BLaER1 (cell line): ENCODE results near the gene GPS1.

ENCODE experiments used
- H3K27ac ChIP-seq: shearing (Covaris generic); formaldehyde crosslinking; 2 replicates; pipeline ENCODE4 v1.8.1; 2022
- H3K27me3 ChIP-seq: shearing (Covaris generic); formaldehyde crosslinking; 2 replicates; pipeline ENCODE4 v1.8.1; 2022
- H3K36me3 ChIP-seq: shearing (Covaris generic); formaldehyde crosslinking; 2 replicates; pipeline ENCODE4 v1.8.1; 2022
- H3K4me1 ChIP-seq: shearing (Covaris generic); formaldehyde crosslinking; 2 replicates; pipeline ENCODE4 v1.8.1; 2022
- H3K4me2 ChIP-seq: shearing (Covaris generic); formaldehyde crosslinking; 2 replicates; pipeline ENCODE4 v1.8.1; 2022
- H3K4me3 ChIP-seq: shearing (Covaris generic); formaldehyde crosslinking; 2 replicates; pipeline ENCODE4 v1.8.1; 2022
- H3K9ac ChIP-seq: shearing (Covaris generic); formaldehyde crosslinking; 2 replicates; pipeline ENCODE4 v1.8.1; 2022
- H3K9me3 ChIP-seq: shearing (Covaris generic); formaldehyde crosslinking; 2 replicates; pipeline ENCODE4 v1.8.1; 2022
- H4K20me1 ChIP-seq: shearing (Covaris generic); formaldehyde crosslinking; 2 replicates; pipeline ENCODE4 v1.8.1; 2022
- Cebpa-rat ChIP-seq: shearing (Covaris generic); IDR thresholded peaks from 2 replicates; pipeline ENCODE4 v1.8.1; 2022

The GPS1 gene

DNA sequence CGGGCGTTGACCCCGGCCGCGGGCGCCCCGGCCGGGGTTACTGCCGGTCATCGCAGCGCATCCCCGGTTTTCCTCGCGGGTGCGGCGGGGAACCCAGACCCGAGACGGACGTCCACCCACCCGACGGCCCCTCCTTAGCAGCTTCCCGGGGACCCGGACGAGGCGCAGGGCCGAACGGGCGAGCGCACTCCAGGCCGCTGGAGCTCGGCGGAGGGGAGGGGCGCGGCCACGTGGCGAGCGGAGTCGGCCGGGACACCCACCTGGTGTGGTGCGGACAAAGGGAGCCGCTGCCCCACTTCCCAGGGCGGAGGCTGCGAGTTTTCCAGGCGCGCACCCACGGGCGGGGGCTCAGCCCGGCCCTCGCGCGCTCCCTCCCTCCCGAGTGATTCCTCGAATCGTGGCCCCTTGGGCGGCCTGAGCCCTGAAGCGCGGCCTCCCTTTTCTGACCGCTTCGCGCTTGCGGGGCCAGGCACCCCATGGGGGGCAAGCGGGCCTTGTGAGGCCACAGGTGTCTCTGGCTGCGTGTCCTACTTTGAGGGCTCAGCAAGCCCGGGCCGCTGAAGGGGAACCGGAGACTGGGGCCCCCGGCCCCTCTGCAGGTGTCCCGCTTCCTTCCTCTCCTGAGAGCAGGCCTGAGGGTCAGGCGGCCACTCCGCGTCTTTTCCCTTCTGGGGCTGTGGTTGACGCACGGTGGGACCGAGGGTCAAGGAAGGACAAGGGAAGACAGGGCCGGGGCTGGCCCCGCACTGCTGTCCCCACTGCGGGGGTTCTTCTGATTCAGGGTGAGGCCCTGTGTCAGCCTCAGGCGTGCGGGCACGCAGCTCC, 47.5 kb downstream of the GPS1 start:
- Histone ChIP-seq H3K9me3 (no peaks in the 10 kb centered on the region), H3K9ac (peak overlapping the region; percentile 95), H3K4me1 (peaks cover 62% of the 10 kb centered on the region), H3K27ac (peak overlapping the region; percentile 99), H3K4me3 (peak overlapping the region; percentile 95), H3K4me2 (peak overlapping the region; percentile 98), H3K27me3 (no peaks in the 10 kb centered on the region), H3K36me3 (peaks cover 26% of the 10 kb centered on the region), H4K20me1 (peaks cover 32% of the 10 kb centered on the region)
- no peak for TF ChIP-seq Cebpa-rat

DNA sequence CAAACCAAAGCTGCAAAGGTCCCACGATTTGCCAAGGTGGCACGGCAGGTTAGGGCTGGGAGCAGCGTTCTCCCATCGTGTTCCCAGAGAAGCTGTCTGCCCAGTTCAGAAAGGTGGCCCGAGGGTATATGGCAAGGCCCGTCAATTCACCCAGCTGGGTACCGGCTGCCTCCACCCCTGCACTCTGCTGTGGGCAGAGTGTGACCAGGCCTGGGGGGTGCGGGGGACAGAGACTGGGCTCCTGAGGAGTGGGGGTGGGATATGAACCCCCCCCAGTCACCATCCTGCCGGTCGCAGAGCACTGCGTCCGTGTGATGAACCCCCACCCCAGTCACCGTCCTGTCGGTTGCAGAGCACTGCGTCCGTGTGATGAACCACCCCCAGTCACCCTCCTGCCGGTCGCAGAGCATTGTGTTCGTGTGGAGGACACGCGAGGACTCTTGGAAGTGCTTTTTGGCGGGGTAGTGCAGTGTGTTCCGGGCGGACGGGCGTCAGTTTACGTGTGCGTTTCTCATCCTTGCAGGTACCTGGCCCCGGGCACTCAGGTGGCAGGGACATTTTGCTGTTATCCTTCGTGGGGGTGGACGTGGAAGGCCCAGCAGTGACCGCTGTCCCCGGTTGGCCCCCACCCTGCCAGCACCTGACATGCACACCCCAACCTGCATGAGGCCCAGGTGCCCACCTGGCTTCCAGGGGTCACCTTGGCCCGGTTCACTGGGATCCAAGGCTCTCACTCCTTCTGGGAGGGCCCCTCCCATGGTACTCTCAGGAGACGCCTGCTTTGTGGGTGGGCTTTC, 49.0 kb downstream of the GPS1 start:
- H3K27ac ChIP-seq, result peak overlapping the region; percentile 99
- H3K4me3 ChIP-seq, result peak overlapping the region; percentile 95; the same call in 1 of the 2 replicates
- H3K9ac ChIP-seq, result peak overlapping the region; percentile 95
- peak overlapping the region; percentile 98 for H3K4me2 ChIP-seq
- peaks cover 19% of the 10 kb centered on the region for H4K20me1 ChIP-seq
- H3K36me3 ChIP-seq, result peaks cover 11% of the 10 kb centered on the region
- no peaks in the 10 kb centered on the region for H3K9me3 ChIP-seq
- no peak for TF ChIP-seq Cebpa-rat
- no peaks in the 10 kb centered on the region for H3K27me3 ChIP-seq
- H3K4me1 ChIP-seq, result peaks cover 72% of the 10 kb centered on the region

DNA sequence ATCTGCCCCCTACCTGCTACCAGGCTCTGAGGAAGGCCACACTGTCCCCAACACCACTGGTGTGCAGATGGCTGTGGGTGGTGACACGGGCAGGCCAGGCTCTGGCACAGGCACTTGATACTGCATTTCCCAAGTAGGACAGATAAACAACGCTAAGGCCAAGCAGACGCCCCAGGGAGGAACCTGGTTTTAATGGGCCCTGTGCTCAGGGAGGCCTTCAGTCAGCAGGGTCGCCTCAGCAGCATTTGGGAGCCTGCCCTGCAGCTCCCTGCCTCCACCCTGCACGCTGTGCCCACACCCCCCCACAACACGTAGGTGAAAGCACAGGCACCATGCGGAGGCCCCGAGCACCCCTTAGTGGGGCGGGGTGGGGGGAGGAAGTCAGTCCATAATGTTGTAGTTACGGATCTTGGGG, 49.6 kb downstream of the GPS1 start:
- no peak for TF ChIP-seq Cebpa-rat

GRCh38 chr17:82101767-82102679, 50.3 kb downstream of the GPS1 start:
- Histone ChIP-seq H3K27me3 (no peaks in the 10 kb centered on the region), H4K20me1 (peaks cover 6% of the 10 kb centered on the region), H3K9me3 (no peaks in the 10 kb centered on the region), H3K4me3 (no peak overlapping the region), H3K36me3 (no peaks in the 10 kb centered on the region), H3K9ac (peak overlapping the region; percentile 34; the same call in 1 of the 2 replicates), H3K27ac (peak overlapping the region; percentile 99; the same call in 1 of the 2 replicates), H3K4me2 (peak overlapping the region; percentile 98; the same call in 1 of the 2 replicates), H3K4me1 (peaks cover 72% of the 10 kb centered on the region)
- no peak for TF ChIP-seq Cebpa-rat

More for the DNA sequence above, 49.6 kb downstream of the GPS1 start:
- peak overlapping the region; percentile 98 for H3K4me2 ChIP-seq
- no peaks in the 10 kb centered on the region for H3K9me3 ChIP-seq
- H3K27me3 ChIP-seq, result no peaks in the 10 kb centered on the region
- peaks cover 5% of the 10 kb centered on the region for H3K36me3 ChIP-seq
- H3K4me3 ChIP-seq, result no peak overlapping the region
- H3K9ac ChIP-seq, result 0 out of 2 replicates have a peak overlapping the region, but pooled peaks have one; percentile 34
- H4K20me1 ChIP-seq, result peaks cover 13% of the 10 kb centered on the region
- peak overlapping the region; percentile 99 for H3K27ac ChIP-seq
- peaks cover 72% of the 10 kb centered on the region for H3K4me1 ChIP-seq

GRCh38 chr17:82103553-82104451, 52.1 kb downstream of the GPS1 start:
- Histone ChIP-seq H3K9ac (no peak overlapping the region), H3K9me3 (no peaks in the 10 kb centered on the region), H3K27me3 (no peaks in the 10 kb centered on the region), H3K4me2 (peak overlapping the region; percentile 12; the same call in 1 of the 2 replicates), H4K20me1 (no peaks in the 10 kb centered on the region), H3K27ac (peak overlapping the region; percentile 40), H3K4me1 (peaks cover 88% of the 10 kb centered on the region), H3K36me3 (no peaks in the 10 kb centered on the region), H3K4me3 (no peak overlapping the region)
- TF ChIP-seq Cebpa-rat, result no peak

- TF ChIP-seq Cebpa-rat, result no peak
- Histone ChIP-seq H3K36me3 (no peaks in the 10 kb centered on the region), H4K20me1 (no peaks in the 10 kb centered on the region), H3K27ac (peak overlapping the region; percentile 78), H3K4me1 (peaks cover 84% of the 10 kb centered on the region), H3K9me3 (no peaks in the 10 kb centered on the region), H3K27me3 (no peaks in the 10 kb centered on the region), H3K4me3 (no peak overlapping the region; the same call in 1 of the 2 replicates), H3K9ac (peak overlapping the region; percentile 75), H3K4me2 (peak overlapping the region; percentile 80)
Observed at GRCh38 chr17:82104797-82105416, 53.2 kb downstream of the GPS1 start.

- no peaks in the 10 kb centered on the region for H3K27me3 ChIP-seq
- peaks cover 79% of the 10 kb centered on the region for H3K4me1 ChIP-seq
- H3K4me3 ChIP-seq, result peak overlapping the region; percentile 55
- H3K9ac ChIP-seq, result peak overlapping the region; percentile 75
- no peak for TF ChIP-seq Cebpa-rat
- no peaks in the 10 kb centered on the region for H4K20me1 ChIP-seq
- no peaks in the 10 kb centered on the region for H3K36me3 ChIP-seq
- peak overlapping the region; percentile 80 for H3K4me2 ChIP-seq
- peak overlapping the region; percentile 78 for H3K27ac ChIP-seq
- no peaks in the 10 kb centered on the region for H3K9me3 ChIP-seq
Observed at GRCh38 chr17:82105417-82105881, 53.8 kb downstream of the GPS1 start.
